T47D (cell line): Measurements from ENCODE around the gene DQX1.

Source experiments
- DNase-seq, 2 experiments: peaks; one replicate each; pipeline versions ENCODE4 v3.0.0 to v3.0.0-alpha.2; 2011 to 2012; ENCODE audit warnings: low read depth in 1 of 2, low spot score in 1 of 2
- JUND ChIP-seq: IDR thresholded peaks from 2 replicates; pipeline ENCODE4 v1.6.1; 2012; ENCODE audit warnings: low read depth
- in situ Hi-C: cut with HindIII; loops from 2 replicates; pipeline ENCODE4 v1.10.0; 2016; ENCODE audit warnings: low sequenced_read_pairs, low pct_unique_long_range_greater_than_20kb

Gene DQX1

GRCh38 chr2:74551530-74551929 lies 25.5 kb upstream of the DQX1 start:
- in situ Hi-C loops: no loop called here
- TF ChIP-seq JUND: no peak
- no peak for DNase-seq

GRCh38 chr2:74550231-74550630 lies 24.2 kb upstream of the DQX1 start:
- TF ChIP-seq JUND: no peak
- no peak for DNase-seq
- in situ Hi-C loops: no loop called here

GRCh38 chr2:74548900-74549826 lies 23.1 kb upstream of the DQX1 start:
- DNase-seq: peak; percentile 59 to 67
- TF ChIP-seq JUND: no peak
- in situ Hi-C loops: no loop called here

- TF ChIP-seq JUND: no peak
- DNase-seq: no peak
- in situ Hi-C loops: no loop called here
Measured at GRCh38 chr2:74548285-74548899, 22.4 kb upstream of the DQX1 start.

- no peak for DNase-seq
- no peak for TF ChIP-seq JUND
- in situ Hi-C loops: no loop called here
Measured at GRCh38 chr2:74546004-74546403, 20.0 kb upstream of the DQX1 start.

GRCh38 chr2:74544634-74545033 lies 18.6 kb upstream of the DQX1 start:
- in situ Hi-C loops: no loop called here
- TF ChIP-seq JUND: no peak
- DNase-seq: no peak

GRCh38 chr2:74542978-74543377 lies 16.9 kb upstream of the DQX1 start:
- DNase-seq: no peak
- in situ Hi-C loops: no loop called here
- TF ChIP-seq JUND: no peak

GRCh38 chr2:74540291-74540690 lies 14.3 kb upstream of the DQX1 start:
- DNase-seq: no peak
- in situ Hi-C loops: no loop called here
- no peak for TF ChIP-seq JUND

- TF ChIP-seq JUND: no peak
- DNase-seq: no peak
- in situ Hi-C loops: no loop called here
Measured at GRCh38 chr2:74538881-74539339, 12.9 kb upstream of the DQX1 start.

- TF ChIP-seq JUND: no peak
- in situ Hi-C loops: no loop called here
- no peak for DNase-seq
Measured at GRCh38 chr2:74537140-74537539, 11.1 kb upstream of the DQX1 start.

- no peak for TF ChIP-seq JUND
- no peak for DNase-seq
- in situ Hi-C loops: no loop called here
Measured at GRCh38 chr2:74536166-74536950, 10.3 kb upstream of the DQX1 start.

- in situ Hi-C loops: no loop called here
- TF ChIP-seq JUND: no peak
- no peak for DNase-seq
Measured at GRCh38 chr2:74535440-74535965, 9.5 kb upstream of the DQX1 start.
